Measurements from ENCODE around the gene AGPAT3.

AGPAT3 gene

DNA sequence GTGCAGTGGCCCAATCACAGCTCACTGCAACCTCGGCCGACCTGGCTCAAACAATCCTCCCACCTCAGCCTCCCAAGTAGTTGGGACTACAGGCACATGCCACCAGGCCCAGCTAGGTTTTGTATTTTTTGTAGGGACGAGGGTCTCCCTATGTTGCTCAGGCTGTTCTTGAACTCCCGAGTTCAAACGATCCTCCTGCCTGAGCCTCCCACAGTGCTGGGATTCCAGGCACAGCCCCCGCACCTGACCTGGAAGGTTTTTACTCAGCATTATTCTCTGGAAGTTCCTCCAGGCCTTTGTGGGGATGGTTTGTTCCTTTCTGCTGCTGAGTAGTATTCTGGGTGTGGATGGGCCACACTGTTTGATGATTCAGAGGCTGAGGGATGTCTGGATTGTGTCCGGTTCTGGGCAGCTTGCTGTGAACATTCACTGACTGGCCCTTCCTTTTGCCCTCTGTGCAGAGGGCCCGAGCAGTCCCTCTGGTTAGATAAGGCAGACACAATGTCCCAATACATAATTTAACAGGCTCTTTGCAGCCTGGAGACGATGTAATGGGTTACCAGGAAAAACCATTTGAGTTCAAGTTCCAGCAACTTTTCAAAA lies 141.1 kb downstream of the AGPAT3 start:
- H3K27me3 ChIP-seq (ENCODE audit: control insufficient read depth in 5 of 5, insufficient read depth in 4 of 5, low read length in 5 of 5) = no peaks in the 10 kb centered on the region
- no peaks in the 10 kb centered on the region for H3K36me3 ChIP-seq (ENCODE audit: control insufficient read depth in 5 of 5, insufficient read depth in 5 of 5, low read length in 5 of 5)
- peak overlapping the region; percentile 30 for H3K27ac ChIP-seq (ENCODE audit: low read depth, low read length)
- no peak overlapping the region for H3K9ac ChIP-seq (ENCODE audit: low read length in 5 of 5)
- no peaks in the 10 kb centered on the region for H3K9me3 ChIP-seq (ENCODE audit: control insufficient read depth in 5 of 5, low read length in 5 of 5)
- H3K4me3 ChIP-seq (ENCODE audit: low read depth in 1 of 5, low read length in 5 of 5) = no peak overlapping the region
- peaks cover 0 to 9% (median 3%) of the 10 kb centered on the region in 5 donors for H3K4me1 ChIP-seq (ENCODE audit: control insufficient read depth in 5 of 5, insufficient read depth in 5 of 5, low read length in 5 of 5)

DNA sequence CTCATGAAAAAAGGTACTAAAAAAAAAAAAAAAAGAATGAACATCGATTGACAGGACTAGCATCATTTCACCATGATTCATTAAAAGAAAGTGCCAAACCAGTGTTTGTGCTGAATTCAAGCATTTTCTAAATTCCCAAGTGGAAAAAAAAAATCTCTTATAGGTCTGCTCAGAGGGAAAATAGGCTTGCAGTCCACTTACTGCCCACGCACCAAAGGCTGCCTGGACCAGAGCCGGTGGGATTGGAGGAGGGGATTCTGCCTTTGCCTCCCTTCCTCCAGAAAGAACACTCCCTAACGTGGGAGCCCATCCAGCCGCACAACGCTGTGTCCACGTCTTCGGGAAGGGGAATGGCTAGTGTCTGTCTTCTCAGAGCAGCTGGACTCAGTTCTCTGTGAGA lies 141.6 kb downstream of the AGPAT3 start:
- no peak overlapping the region for H3K9ac ChIP-seq (ENCODE audit: low read length in 5 of 5)
- H3K4me1 ChIP-seq (ENCODE audit: control insufficient read depth in 5 of 5, insufficient read depth in 5 of 5, low read length in 5 of 5) = peaks cover 0 to 11% (median 3%) of the 10 kb centered on the region in 5 donors
- H3K9me3 ChIP-seq (ENCODE audit: control insufficient read depth in 5 of 5, low read length in 5 of 5) = no peaks in the 10 kb centered on the region
- H3K27me3 ChIP-seq (ENCODE audit: control insufficient read depth in 5 of 5, insufficient read depth in 4 of 5, low read length in 5 of 5) = no peaks in the 10 kb centered on the region
- H3K36me3 ChIP-seq (ENCODE audit: control insufficient read depth in 5 of 5, insufficient read depth in 5 of 5, low read length in 5 of 5) = no peaks in the 10 kb centered on the region
- no peak overlapping the region for H3K4me3 ChIP-seq (ENCODE audit: low read depth in 1 of 5, low read length in 5 of 5)
- H3K27ac ChIP-seq (ENCODE audit: low read depth, low read length) = no peak overlapping the region

DNA sequence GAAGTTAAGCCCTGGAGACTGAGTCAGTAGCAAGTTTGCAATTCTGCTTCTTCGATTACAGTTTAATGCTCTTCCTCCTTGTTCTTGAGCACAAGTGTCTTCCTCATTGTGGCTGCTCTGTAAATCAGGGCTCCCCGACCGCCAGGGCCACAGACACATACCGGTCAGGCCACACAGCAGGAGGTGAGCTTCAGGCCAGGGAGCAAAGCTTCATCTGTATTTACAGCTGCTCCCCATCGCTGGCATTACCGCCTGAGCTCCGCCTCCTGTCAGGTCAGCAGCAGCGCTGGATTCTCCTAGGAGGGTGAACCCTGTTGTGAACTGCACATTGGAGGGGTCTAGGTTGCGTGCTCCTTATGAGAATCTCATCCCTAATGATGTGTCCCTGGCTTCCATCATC lies 145.4 kb downstream of the AGPAT3 start:
- H3K4me1 ChIP-seq (ENCODE audit: control insufficient read depth in 5 of 5, insufficient read depth in 5 of 5, low read length in 5 of 5) = peaks cover 0 to 37% (median 29%) of the 10 kb centered on the region in 5 donors
- H3K27ac ChIP-seq (ENCODE audit: low read depth, low read length) = no peak overlapping the region
- no peak overlapping the region for H3K4me3 ChIP-seq (ENCODE audit: low read depth in 1 of 5, low read length in 5 of 5)
- no peaks in the 10 kb centered on the region for H3K36me3 ChIP-seq (ENCODE audit: control insufficient read depth in 5 of 5, insufficient read depth in 5 of 5, low read length in 5 of 5)
- no peaks in the 10 kb centered on the region for H3K9me3 ChIP-seq (ENCODE audit: control insufficient read depth in 5 of 5, low read length in 5 of 5)
- no peak overlapping the region for H3K9ac ChIP-seq (ENCODE audit: low read length in 5 of 5)
- H3K27me3 ChIP-seq (ENCODE audit: control insufficient read depth in 5 of 5, insufficient read depth in 4 of 5, low read length in 5 of 5) = no peaks in the 10 kb centered on the region

DNA sequence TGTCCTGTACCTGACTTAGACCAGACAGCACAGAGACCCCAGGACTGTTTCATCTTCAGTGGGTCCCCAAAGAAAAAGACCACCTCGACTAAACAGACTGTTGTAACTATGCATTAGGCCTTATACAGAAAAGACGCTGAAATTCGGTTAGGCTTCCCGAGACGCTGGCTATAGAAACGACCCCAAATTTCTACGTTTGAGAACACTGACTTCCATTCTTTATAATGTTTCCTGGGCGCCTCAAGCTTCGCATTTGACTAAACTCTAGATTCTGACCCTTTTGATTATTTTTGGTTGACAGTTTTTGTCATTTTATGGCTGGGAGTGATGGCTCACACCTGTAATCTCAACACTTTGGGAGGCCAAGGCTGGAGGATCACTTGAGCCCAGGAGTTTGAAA lies 146.1 kb downstream of the AGPAT3 start:
- H3K27me3 ChIP-seq (ENCODE audit: control insufficient read depth in 5 of 5, insufficient read depth in 4 of 5, low read length in 5 of 5) = no peaks in the 10 kb centered on the region
- no peaks in the 10 kb centered on the region for H3K9me3 ChIP-seq (ENCODE audit: control insufficient read depth in 5 of 5, low read length in 5 of 5)
- H3K4me1 ChIP-seq (ENCODE audit: control insufficient read depth in 5 of 5, insufficient read depth in 5 of 5, low read length in 5 of 5) = peaks cover 0 to 43% (median 35%) of the 10 kb centered on the region in 5 donors
- H3K27ac ChIP-seq (ENCODE audit: low read depth, low read length) = peak overlapping the region; percentile 62
- H3K9ac ChIP-seq (ENCODE audit: low read length in 5 of 5) = peak overlapping the region in 2 of 5 donors; percentile 11 to 83
- no peaks in the 10 kb centered on the region for H3K36me3 ChIP-seq (ENCODE audit: control insufficient read depth in 5 of 5, insufficient read depth in 5 of 5, low read length in 5 of 5)
- H3K4me3 ChIP-seq (ENCODE audit: low read depth in 1 of 5, low read length in 5 of 5) = peak overlapping the region in 4 of 5 donors; percentile 4 to 82 (median 79)

DNA sequence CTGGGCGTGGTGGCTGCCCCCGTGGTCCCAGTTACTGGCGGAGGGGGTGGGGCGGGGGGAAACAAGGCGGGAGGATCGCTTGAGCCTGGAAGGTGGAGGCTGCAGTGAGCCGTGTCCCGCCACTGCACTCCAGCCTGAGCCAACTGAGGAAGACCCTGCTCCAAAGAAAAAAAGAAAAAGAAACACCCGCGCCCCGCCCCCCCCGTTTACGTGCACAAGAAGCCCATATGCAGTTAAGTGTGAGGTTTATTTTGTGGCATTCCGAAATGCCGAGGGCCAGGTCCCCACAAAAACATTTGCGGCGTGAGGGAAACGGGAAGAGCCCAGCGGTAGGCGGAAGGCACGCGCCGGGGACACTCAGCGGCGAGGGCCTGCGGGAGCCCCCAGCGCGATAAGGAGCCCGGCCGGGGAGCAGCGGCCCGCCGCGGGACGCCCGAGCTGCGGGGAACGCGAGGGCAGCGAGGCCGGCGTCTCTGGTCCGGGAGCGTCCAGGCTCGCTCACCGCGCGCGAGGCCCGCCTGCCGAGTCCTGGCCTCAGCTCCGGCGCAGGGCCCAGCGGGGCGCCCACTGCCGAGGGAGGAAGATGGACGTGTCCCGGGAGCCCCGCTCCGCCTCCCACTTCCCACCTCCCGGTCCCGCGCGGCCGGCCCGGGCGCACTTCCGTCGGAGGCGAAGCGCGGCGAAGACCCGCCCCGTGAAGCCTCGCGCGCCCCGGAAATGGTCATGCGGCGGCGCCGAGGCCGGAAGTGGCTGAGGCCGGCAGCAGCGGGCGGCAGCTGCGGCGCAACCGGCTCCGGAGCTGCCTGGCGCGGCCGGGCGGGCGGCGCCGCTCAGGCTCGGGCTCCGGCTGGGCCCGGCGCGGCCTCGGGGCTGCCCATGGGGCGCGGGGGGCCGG lies 146.8 kb downstream of the AGPAT3 start, which contains the start of gene TRAPPC10:
TRAPPC10 (plus strand) TSS at position 731 of the 895 bp plus-strand sequence. CDS start 185 bp downstream, outside the sequence.
- no peaks in the 10 kb centered on the region for H3K36me3 ChIP-seq (ENCODE audit: control insufficient read depth in 5 of 5, insufficient read depth in 5 of 5, low read length in 5 of 5)
- H3K9ac ChIP-seq (ENCODE audit: low read length in 5 of 5) = peak within 1 kb of the TSS in 4 of 5 donors; percentile 76 to 85 (median 83)
- H3K4me3 ChIP-seq (ENCODE audit: low read depth in 1 of 5, low read length in 5 of 5) = peak within 1 kb of the TSS; percentile 75 to 88 (median 81)
- H3K4me1 ChIP-seq (ENCODE audit: control insufficient read depth in 5 of 5, insufficient read depth in 5 of 5, low read length in 5 of 5) = peaks cover 0 to 39% (median 33%) of the 10 kb centered on the region in 5 donors
- H3K9me3 ChIP-seq (ENCODE audit: control insufficient read depth in 5 of 5, low read length in 5 of 5) = no peaks in the 10 kb centered on the region
- peak within 1 kb of the TSS; percentile 74 for H3K27ac ChIP-seq (ENCODE audit: low read depth, low read length)
- H3K27me3 ChIP-seq (ENCODE audit: control insufficient read depth in 5 of 5, insufficient read depth in 4 of 5, low read length in 5 of 5) = no peaks in the 10 kb centered on the region

DNA sequence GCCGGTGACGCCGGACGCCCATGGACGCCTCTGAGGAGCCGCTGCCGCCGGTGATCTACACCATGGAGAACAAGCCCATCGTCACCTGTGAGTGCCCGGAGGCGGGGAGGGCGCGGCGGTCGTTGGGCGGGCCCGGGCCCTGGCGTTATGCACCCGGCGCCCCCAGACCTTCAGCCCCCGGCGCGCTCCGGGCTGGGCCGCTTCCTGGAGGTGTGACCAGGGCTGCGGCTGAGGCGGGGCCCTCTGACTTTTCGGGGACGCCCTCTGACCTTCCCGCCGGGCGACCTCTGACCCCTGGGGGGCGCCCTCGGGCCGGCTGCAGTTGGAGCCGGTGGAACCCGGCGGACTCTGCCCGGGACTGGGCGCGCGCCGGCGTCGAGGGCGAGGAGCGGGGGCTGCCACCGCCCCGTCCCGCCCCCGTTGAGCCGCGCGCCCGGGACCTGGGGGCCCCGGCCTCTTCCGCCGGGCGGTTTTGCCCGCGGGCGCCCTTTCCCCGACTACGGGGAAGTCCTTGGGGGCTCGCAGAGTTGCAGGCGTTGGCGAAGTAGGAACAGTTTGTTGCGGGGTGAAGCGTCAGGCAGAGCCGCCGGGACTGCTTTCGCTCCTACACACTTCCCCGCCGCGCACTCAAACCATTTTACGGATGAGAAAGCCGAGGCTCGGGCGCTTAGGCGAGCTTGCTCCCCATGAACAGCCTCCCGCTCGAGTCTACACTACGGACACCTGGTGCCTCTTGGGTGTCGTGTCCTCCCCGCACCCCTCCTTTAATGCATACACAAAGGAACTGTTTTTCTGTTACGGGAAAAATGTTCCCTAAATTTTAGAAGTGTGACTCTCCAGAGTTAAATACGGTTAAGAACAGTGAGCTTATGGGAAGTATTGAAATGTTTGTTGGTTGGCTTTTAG lies 147.7 kb downstream of the AGPAT3 start:
- Histone ChIP-seq H3K36me3 (ENCODE audit: control insufficient read depth in 5 of 5, insufficient read depth in 5 of 5, low read length in 5 of 5) (no peaks in the 10 kb centered on the region), H3K27ac (ENCODE audit: low read depth, low read length) (peak overlapping the region; percentile 74), H3K9me3 (ENCODE audit: control insufficient read depth in 5 of 5, low read length in 5 of 5) (no peaks in the 10 kb centered on the region), H3K4me3 (ENCODE audit: low read depth in 1 of 5, low read length in 5 of 5) (peak overlapping the region; percentile 62 to 88 (median 81)), H3K27me3 (ENCODE audit: control insufficient read depth in 5 of 5, insufficient read depth in 4 of 5, low read length in 5 of 5) (no peaks in the 10 kb centered on the region), H3K4me1 (ENCODE audit: control insufficient read depth in 5 of 5, insufficient read depth in 5 of 5, low read length in 5 of 5) (peaks cover 0 to 46% (median 33%) of the 10 kb centered on the region in 5 donors), H3K9ac (ENCODE audit: low read length in 5 of 5) (peak overlapping the region; percentile 3 to 85 (median 81))

DNA sequence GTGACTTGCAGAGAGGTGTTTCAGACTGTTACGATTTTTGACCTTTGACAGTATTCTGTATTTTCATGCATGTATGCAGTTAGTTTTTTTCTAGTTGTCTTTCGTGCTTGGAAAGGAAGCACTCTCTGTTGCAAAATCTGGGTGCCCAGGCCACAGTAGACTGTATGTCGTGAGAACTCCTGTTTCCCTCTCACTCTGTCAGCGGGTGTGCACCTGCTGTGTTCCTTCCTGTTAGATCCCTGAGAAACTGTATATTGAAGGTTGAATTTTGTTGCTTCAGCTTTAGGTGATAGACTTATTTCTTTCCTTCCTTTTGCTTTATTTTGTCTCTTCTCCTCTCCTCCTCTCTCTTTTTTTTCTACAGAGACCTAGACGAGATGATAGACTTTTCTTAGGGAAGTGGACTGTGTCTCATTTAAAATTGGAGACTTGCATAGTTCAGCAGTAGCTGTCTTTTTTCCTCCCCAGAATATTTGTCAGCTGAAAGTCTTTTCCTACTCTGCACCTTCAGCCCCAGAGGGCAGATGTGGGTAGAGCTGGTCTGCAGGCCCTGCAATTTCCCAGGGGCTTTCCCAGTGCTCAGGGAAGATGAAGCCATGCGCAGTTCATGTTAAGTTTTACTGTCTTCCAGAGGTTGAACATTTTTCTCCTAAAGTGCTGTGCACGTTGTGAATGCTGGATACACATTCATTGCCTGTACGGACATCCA lies 148.5 kb downstream of the AGPAT3 start:
- peak overlapping the region; percentile 62 to 88 (median 81) for H3K4me3 ChIP-seq (ENCODE audit: low read depth in 1 of 5, low read length in 5 of 5)
- peak overlapping the region; percentile 74 for H3K27ac ChIP-seq (ENCODE audit: low read depth, low read length)
- H3K4me1 ChIP-seq (ENCODE audit: control insufficient read depth in 5 of 5, insufficient read depth in 5 of 5, low read length in 5 of 5) = peaks cover 0 to 46% (median 33%) of the 10 kb centered on the region in 5 donors
- H3K9ac ChIP-seq (ENCODE audit: low read length in 5 of 5) = peak overlapping the region; percentile 3 to 85 (median 81)
- H3K9me3 ChIP-seq (ENCODE audit: control insufficient read depth in 5 of 5, low read length in 5 of 5) = no peaks in the 10 kb centered on the region
- no peaks in the 10 kb centered on the region for H3K36me3 ChIP-seq (ENCODE audit: control insufficient read depth in 5 of 5, insufficient read depth in 5 of 5, low read length in 5 of 5)
- no peaks in the 10 kb centered on the region for H3K27me3 ChIP-seq (ENCODE audit: control insufficient read depth in 5 of 5, insufficient read depth in 4 of 5, low read length in 5 of 5)

DNA sequence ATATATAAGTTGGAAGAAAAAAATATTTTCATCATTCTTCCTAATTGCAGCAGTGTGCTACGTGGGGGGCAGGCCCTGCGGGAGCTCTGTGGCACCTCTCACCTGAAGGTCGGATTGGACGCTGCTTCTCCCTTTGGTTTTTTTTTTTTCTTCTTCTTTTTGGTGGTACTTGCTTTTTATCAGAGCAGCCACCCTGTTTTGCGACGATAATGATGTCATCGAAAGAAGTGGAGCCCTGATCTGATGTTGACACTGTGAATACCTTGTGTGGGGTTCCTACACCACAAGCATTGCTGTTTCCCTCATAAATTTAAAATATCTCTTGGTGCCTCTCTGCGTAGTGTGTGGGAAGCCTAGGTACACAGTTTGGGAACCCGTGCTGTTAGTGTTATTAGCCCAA lies 152.6 kb downstream of the AGPAT3 start:
- Histone ChIP-seq H3K27me3 (ENCODE audit: control insufficient read depth in 5 of 5, insufficient read depth in 4 of 5, low read length in 5 of 5) (no peaks in the 10 kb centered on the region), H3K36me3 (ENCODE audit: control insufficient read depth in 5 of 5, insufficient read depth in 5 of 5, low read length in 5 of 5) (no peaks in the 10 kb centered on the region), H3K27ac (ENCODE audit: low read depth, low read length) (no peak overlapping the region), H3K4me1 (ENCODE audit: control insufficient read depth in 5 of 5, insufficient read depth in 5 of 5, low read length in 5 of 5) (peaks cover 0 to 44% (median 34%) of the 10 kb centered on the region in 5 donors), H3K4me3 (ENCODE audit: low read depth in 1 of 5, low read length in 5 of 5) (no peak overlapping the region), H3K9ac (ENCODE audit: low read length in 5 of 5) (peak overlapping the region in 1 of 5 donors; percentile 41), H3K9me3 (ENCODE audit: control insufficient read depth in 5 of 5, low read length in 5 of 5) (no peaks in the 10 kb centered on the region)

DNA sequence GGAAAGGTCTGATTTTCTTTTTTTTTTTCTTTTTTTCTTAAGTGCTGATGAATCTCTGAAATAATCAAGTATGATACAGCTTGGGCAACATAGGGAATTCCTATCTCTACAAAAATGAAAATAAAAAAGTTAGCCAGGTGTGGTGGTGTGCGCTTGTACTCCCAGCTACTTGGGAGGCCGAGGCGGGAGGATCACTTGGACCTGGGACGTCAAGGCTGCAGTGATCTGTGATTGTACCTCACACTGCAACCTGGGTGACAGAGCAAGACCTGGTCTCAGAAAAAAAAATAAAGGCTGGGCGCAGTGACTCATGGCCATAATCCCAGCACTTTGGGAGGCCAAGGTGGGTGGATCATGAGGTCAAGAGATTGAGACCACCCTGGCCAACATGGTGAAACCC lies 153.1 kb downstream of the AGPAT3 start:
- H3K4me1 ChIP-seq (ENCODE audit: control insufficient read depth in 5 of 5, insufficient read depth in 5 of 5, low read length in 5 of 5) = peaks cover 0 to 41% (median 31%) of the 10 kb centered on the region in 5 donors
- H3K9ac ChIP-seq (ENCODE audit: low read length in 5 of 5) = no peak overlapping the region
- H3K27me3 ChIP-seq (ENCODE audit: control insufficient read depth in 5 of 5, insufficient read depth in 4 of 5, low read length in 5 of 5) = no peaks in the 10 kb centered on the region

More for the DNA sequence above, 153.1 kb downstream of the AGPAT3 start:
- no peak overlapping the region for H3K4me3 ChIP-seq (ENCODE audit: low read depth in 1 of 5, low read length in 5 of 5)
- H3K27ac ChIP-seq (ENCODE audit: low read depth, low read length) = no peak overlapping the region
- H3K36me3 ChIP-seq (ENCODE audit: control insufficient read depth in 5 of 5, insufficient read depth in 5 of 5, low read length in 5 of 5) = no peaks in the 10 kb centered on the region
- no peaks in the 10 kb centered on the region for H3K9me3 ChIP-seq (ENCODE audit: control insufficient read depth in 5 of 5, low read length in 5 of 5)

Measured in subcutaneous abdominal adipose tissue (tissue), 5 donors.